ENCODE measurements around the gene NOXA1.

NOXA1 gene

DNA sequence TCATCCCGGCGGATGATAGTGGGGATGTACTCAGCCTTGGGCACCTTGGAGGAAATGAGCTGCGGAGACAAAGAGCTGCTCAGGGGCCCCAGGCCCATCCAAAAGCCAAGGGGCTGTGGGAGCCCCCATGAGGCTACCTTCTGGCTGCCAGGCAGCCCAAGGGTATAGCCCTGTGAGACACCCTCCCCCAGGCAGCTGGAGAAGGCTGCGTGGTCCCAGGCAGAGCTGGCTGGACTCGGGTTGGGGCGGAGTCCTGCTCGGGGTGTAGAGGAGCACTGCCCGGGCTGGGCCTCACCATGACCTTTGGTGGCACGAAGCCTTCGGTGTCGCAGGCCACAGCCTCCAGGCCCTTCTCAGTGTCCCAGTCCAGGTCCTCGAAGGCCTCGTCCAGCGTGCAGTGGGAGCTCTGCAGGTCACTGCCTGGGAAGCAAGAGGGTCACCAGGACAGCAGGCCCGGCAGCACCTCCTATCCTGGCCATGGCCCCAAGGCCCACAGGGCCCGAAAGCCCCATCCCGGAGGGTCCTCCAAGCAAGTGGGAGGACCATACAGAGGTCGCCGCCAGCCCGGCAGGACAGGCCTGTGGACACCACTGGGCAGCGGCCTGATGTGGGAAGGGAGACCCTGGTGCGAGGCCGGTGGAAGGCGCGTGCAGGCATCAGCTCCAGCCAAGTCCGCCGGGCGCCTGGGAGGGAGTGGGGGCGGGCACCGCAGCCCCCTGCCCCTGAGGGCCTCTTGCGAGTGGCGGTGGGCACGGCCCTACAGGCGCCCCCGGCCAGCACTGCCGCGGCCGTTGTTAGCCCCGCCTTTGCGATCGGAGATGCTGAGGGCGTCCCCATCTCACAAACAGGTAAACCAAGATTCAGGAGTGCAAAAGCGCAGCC is 29.8 kb downstream of the NOXA1 start:
- H3K4me3 ChIP-seq (ENCODE audit: low read length): peak overlapping the region; percentile 54
- no peak for DNase-seq (ENCODE audit: low read depth)
- no peak for TF ChIP-seq CTCF (IDR thresholded peaks at IDR 0.05; ENCODE audit: insufficient read depth, low read depth, low read length, missing control alignments)

- peak overlapping the region; percentile 54 for H3K4me3 ChIP-seq (ENCODE audit: low read length)
- DNase-seq (ENCODE audit: low read depth): peak; percentile 79
- no peak for TF ChIP-seq CTCF (IDR thresholded peaks at IDR 0.05; ENCODE audit: insufficient read depth, low read depth, low read length, missing control alignments)
Observed at GRCh38 chr9:137453643-137454081, 30.5 kb downstream of the NOXA1 start.

GRCh38 chr9:137454145-137454596 is 31.0 kb downstream of the NOXA1 start:
- peak; percentile 47 for DNase-seq (ENCODE audit: low read depth)
- peak overlapping the region; percentile 49 for H3K4me3 ChIP-seq (ENCODE audit: low read length)
- TF ChIP-seq CTCF (IDR thresholded peaks at IDR 0.05; ENCODE audit: insufficient read depth, low read depth, low read length, missing control alignments): no peak

- no peak for TF ChIP-seq CTCF (IDR thresholded peaks at IDR 0.05; ENCODE audit: insufficient read depth, low read depth, low read length, missing control alignments)
- peak; percentile 29 for DNase-seq (ENCODE audit: low read depth)
- H3K4me3 ChIP-seq (ENCODE audit: low read length): peak overlapping the region; percentile 49
Observed at GRCh38 chr9:137454597-137455358, 31.6 kb downstream of the NOXA1 start.

DNA sequence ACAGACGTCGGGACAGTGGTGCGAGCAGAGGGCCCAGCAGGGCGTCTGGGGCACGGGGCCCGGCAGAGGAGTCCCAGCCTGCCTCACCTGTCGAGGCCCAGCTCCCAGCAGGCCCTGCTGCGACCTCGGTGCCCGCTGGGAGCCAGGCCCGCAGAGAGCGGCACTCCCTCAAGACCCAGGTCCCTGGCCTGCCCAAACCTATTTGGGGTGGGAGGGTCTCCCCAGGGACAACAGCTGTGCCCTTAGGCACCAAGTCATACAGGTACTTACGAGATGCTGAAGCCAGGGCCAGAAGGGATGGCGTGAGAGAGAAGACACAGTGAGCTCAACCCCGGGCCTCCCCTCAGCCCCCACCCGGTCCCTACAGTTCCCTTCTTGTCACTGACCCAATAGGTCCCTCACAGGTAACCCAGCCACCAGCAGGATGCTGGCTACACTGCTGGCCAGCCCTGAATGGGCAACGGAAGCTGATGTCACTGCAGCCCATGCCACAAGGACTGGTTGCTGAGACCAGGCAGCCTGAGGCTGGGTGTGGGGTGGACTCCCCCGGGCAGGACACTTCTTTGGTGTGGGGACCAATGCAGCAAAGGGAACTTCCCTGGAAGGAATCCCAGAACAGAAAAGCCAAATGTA is 32.3 kb downstream of the NOXA1 start:
- TF ChIP-seq CTCF (IDR thresholded peaks at IDR 0.05; ENCODE audit: insufficient read depth, low read depth, low read length, missing control alignments): no peak
- no peak for DNase-seq (ENCODE audit: low read depth)
- no peak overlapping the region for H3K4me3 ChIP-seq (ENCODE audit: low read length)

DNA sequence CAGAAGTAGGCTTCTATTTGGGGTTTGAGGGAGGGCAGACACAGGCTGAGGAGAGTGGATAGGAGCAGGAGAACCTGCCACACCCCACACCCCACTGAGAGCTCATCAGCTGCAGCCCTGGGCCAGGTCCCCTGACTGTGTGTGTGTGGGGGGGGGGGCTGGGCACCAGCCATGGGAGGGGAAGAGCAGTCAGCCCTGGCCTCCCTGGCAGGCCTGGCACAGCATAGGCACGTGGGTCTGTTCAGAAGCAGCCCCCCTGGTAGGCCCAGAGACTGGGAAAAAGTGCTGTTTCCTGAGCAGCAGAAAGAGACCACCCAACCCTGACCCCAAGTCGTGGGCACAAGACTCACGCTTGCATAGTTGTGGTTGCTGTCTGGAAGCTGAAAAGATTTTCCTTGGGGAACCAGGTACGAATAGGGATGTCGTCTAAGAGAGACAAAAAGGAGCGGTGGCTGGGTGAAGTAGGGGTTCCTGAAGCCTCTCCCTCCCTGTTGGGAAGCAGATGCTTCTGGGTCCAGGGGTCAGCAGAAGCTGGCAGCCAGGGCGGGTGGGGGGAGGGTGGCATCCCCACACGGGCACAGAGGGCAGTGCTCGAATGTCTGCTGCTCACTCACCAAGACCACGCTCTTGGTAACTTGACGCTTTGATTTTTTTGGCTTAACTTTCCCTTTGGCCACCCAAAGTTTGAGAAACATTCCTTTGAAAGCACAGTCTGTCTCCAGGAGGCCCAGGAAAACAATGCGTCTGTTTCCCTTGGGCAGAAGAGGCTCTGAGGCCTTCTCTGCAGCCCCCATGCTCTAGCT is 33.1 kb downstream of the NOXA1 start:
- H3K4me3 ChIP-seq (ENCODE audit: low read length): no peak overlapping the region
- DNase-seq (ENCODE audit: low read depth): no peak
- no peak for TF ChIP-seq CTCF (IDR thresholded peaks at IDR 0.05; ENCODE audit: insufficient read depth, low read depth, low read length, missing control alignments)
